Endothelial cell (in vitro differentiated cells): ENCODE results near the gene MANSC4. TPM values are rescaled to one million over a fixed set of nuclear protein-coding genes. Genes with fewer than 3 reads are reported as not detected.

Source experiments
- DNase-seq: peaks from one replicate; pipeline ENCODE4 v3.0.0; 2021; ENCODE audit warnings: low spot score
- H3K27ac Mint-ChIP-seq: one replicate; pipeline ENCODE4 v1.8.0; 2021; ENCODE audit warnings: mixed read lengths, inconsistent platforms; ENCODE audit not compliant: unreplicated experiment
- H3K27me3 Mint-ChIP-seq: one replicate; pipeline ENCODE4 v1.8.0; 2021; ENCODE audit warnings: mild to moderate bottlenecking, moderate library complexity, mixed read lengths, inconsistent platforms; ENCODE audit not compliant: unreplicated experiment
- H3K36me3 Mint-ChIP-seq: one replicate; pipeline ENCODE4 v1.8.0; 2021; ENCODE audit warnings: mild to moderate bottlenecking, low read depth, mixed read lengths, inconsistent platforms; ENCODE audit not compliant: unreplicated experiment
- H3K4me1 Mint-ChIP-seq: one replicate; pipeline ENCODE4 v1.8.0; 2021; ENCODE audit warnings: mild to moderate bottlenecking, mixed read lengths, inconsistent platforms; ENCODE audit not compliant: unreplicated experiment
- H3K4me3 Mint-ChIP-seq: one replicate; pipeline ENCODE4 v1.8.0; 2021; ENCODE audit warnings: mild to moderate bottlenecking, mixed read lengths, inconsistent platforms; ENCODE audit not compliant: unreplicated experiment
- H3K9me3 Mint-ChIP-seq: one replicate; pipeline ENCODE4 v1.8.0; 2021; ENCODE audit warnings: mixed read lengths, inconsistent platforms; ENCODE audit not compliant: unreplicated experiment
- total RNA-seq: library from RNA; stranded (reverse); fragmentation: NEBNext Ultra II Directional; extraction: Animal tissue kit (Norgen Biotek cat#: 25700); gene quantifications from one replicate; pipeline ENCODE4 v1.2.1, GENCODE V29; 2021; ENCODE audit not compliant: unreplicated experiment
- TF ChIP-seq, protein P1 (sequence below): fragments of 200-600 bp; sonication (generic); IDR thresholded peaks from one replicate; pipeline ENCODE4 v1.5.0; 2021; ENCODE audit warnings: antibody characterized with exemption; ENCODE audit not compliant: unreplicated experiment

The MANSC4 gene
- total RNA-seq, 1 donor from 2014 or later: not detected

DNA sequence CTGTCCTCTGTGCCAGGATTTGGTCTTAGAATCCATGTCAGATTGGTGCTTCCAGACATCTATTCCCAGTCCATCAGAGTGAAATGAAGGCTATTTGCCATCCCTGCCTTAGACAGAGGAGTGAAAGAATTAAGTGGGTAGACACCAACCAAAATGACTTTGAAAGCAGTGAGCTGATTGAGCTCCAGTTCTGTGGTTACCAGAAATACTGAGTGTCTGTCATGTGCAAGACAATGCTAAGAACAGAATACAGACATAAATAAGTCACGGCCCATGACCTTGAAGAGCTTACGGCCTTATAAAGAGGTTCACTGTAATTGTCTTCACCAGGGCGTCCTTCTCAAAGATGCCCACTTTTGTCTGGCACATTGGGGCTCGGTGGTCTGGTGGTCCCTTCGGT, 21.6 kb upstream of the MANSC4 start:
- Mint-ChIP-seq H3K4me3 (no peak overlapping the region), H3K4me1 (peaks cover 14% of the 10 kb centered on the region), H3K36me3 (peaks cover 14% of the 10 kb centered on the region), H3K27ac (no peak overlapping the region), H3K27me3 (peaks cover 1% of the 10 kb centered on the region), H3K9me3 (no peaks in the 10 kb centered on the region)
- no peak for DNase-seq
- TF ChIP-seq, protein P1, sequence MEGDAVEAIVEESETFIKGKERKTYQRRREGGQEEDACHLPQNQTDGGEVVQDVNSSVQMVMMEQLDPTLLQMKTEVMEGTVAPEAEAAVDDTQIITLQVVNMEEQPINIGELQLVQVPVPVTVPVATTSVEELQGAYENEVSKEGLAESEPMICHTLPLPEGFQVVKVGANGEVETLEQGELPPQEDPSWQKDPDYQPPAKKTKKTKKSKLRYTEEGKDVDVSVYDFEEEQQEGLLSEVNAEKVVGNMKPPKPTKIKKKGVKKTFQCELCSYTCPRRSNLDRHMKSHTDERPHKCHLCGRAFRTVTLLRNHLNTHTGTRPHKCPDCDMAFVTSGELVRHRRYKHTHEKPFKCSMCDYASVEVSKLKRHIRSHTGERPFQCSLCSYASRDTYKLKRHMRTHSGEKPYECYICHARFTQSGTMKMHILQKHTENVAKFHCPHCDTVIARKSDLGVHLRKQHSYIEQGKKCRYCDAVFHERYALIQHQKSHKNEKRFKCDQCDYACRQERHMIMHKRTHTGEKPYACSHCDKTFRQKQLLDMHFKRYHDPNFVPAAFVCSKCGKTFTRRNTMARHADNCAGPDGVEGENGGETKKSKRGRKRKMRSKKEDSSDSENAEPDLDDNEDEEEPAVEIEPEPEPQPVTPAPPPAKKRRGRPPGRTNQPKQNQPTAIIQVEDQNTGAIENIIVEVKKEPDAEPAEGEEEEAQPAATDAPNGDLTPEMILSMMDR: no peak

DNA sequence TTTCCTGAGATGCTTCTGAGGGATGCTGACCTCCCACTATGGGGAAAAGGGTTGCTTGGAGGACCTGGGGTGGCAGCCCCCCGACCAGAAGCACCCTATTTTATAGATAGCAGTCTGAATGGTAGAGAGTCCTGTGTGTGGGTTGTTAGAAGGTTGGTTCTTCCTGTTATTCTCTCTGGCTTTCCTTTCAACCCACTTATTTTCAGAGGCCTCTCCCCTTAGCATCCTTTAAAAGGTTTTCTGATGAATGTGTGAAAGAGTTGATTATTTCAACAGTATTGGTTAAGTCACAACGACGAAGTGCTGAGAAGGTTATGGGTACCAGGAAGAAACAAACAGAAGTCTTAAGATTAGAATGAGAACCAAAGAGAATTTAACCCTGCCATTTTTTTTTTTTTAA, 20.8 kb upstream of the MANSC4 start:
- peaks cover 14% of the 10 kb centered on the region for H3K36me3 Mint-ChIP-seq

DNA sequence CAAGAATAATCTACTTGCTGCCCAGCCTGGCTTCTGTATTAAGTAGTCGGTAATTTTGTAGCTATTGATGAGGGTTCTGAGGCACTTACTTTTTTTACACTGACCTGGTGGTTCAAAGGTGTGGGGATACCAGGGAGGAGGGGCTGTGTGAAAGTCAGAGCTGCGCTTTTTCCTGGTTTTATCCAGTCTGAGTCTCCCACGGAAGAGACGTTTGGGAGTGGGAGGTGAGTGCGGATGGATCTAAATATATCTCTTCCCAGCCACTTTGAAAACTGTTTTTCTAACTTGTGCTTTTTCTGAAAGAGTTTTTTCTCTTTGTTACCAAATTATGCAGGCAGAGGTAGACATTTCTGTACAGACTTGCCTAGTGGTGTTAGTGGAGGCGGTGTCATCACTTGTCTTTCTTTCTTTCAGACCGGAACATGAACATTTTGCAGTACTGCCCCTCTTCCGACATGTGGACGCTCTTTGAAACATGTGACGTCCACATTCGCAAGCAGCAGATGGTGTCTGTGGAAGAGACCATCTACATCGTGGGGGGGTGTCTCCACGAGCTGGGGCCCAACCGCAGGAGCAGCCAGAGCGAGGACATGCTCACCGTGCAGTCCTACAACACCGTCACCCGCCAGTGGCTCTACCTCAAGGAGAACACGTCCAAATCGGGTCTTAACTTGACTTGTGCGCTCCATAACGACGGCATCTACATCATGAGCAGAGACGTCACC, 17.4 kb upstream of the MANSC4 start:
- no peak for DNase-seq
- H3K27ac Mint-ChIP-seq: no peak overlapping the region
- TF ChIP-seq, protein P1: no peak
- no peaks in the 10 kb centered on the region for H3K27me3 Mint-ChIP-seq
- peaks cover 14% of the 10 kb centered on the region for H3K36me3 Mint-ChIP-seq
- no peak overlapping the region for H3K4me3 Mint-ChIP-seq
- no peaks in the 10 kb centered on the region for H3K9me3 Mint-ChIP-seq
- peaks cover 10% of the 10 kb centered on the region for H3K4me1 Mint-ChIP-seq

More for the DNA sequence above, 20.8 kb upstream of the MANSC4 start:
- DNase-seq: no peak
- Mint-ChIP-seq H3K9me3 (no peaks in the 10 kb centered on the region), H3K4me3 (no peak overlapping the region), H3K27me3 (peaks cover 1% of the 10 kb centered on the region), H3K27ac (no peak overlapping the region), H3K4me1 (peaks cover 11% of the 10 kb centered on the region)
- TF ChIP-seq, protein P1: no peak

DNA sequence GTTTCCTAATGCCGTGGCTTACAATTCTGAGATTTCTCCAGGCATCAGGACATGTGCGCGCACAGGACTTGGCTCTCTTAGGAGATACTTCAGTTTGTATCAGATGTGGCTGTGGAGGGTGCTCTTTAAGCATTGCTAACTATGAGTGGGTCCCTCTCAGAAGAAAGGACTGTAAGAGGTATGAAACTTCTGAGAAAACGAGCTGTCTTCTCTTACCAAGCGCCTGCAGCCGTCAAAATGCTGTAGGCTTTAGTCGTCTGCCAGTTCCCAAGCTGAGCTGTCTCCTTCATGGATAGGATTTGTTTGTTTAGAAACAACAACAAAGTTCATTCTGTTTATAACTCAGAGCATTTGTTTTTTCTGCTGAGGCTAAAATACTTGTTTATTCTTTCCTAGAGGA, 16.1 kb upstream of the MANSC4 start:
- no peaks in the 10 kb centered on the region for H3K27me3 Mint-ChIP-seq
- H3K9me3 Mint-ChIP-seq: no peaks in the 10 kb centered on the region
- no peak overlapping the region for H3K27ac Mint-ChIP-seq
- TF ChIP-seq, protein P1: no peak
- no peak for DNase-seq
- H3K4me1 Mint-ChIP-seq: peaks cover 10% of the 10 kb centered on the region
- H3K4me3 Mint-ChIP-seq: no peak overlapping the region
- H3K36me3 Mint-ChIP-seq: peaks cover 22% of the 10 kb centered on the region

DNA sequence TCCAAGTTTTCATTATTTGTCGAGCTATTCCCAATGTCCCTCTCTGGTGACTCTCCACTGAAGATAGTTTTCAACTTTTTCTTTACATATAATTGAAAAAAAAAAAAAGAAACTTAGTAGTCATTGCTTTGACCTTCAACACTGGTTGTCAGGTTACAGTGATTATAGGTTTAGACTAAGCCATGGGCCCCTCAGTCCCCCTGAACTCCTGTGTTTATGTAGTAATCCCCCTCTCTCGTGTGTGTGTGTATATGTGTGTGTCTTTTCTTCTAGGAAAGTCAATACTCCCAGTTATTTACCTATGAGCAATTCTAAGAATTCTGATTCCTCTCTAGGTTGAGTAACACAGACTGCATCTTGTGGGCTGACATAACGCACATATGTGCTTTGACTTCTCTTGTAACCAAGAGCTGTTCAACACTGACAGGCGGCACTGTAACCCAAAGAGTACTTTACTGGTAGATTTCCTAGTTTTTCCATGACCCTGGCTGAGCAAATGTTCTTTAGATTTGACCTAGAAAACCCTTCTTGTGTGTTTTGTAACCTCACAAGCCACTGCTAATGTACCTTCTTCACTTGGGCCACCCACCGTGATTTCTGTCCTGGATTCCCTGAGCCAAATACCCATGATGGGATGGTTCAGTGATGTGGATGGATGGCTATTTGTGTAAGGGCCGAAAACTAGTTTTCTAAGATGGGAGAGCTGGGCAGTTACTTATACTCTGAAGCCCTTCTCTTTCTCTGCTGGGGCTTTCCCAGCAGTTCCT, 15.0 kb upstream of the MANSC4 start:
- Mint-ChIP-seq H3K27me3 (no peaks in the 10 kb centered on the region), H3K4me3 (no peak overlapping the region), H3K36me3 (peaks cover 24% of the 10 kb centered on the region), H3K27ac (no peak overlapping the region), H3K9me3 (no peaks in the 10 kb centered on the region), H3K4me1 (no peaks in the 10 kb centered on the region)
- TF ChIP-seq, protein P1: no peak
- DNase-seq: no peak
